Skin of body (tissue), 2 donors: Measurements from ENCODE around the gene C6orf141. TPM values are rescaled to one million over a fixed set of nuclear protein-coding genes. Genes with fewer than 3 reads are reported as not detected.

Experiments used
- DNase-seq: peaks from one replicate; lab custom pipeline; 2025; lab: John Stamatoyannopoulos, UW
- total RNA-seq: library from RNA; depleted of rRNA; stranded (reverse); fragments of >200 nt; gene quantifications from one replicate; pipeline ENCODE4 v1.2.3, GENCODE V29; 2014

Gene C6orf141
- total RNA-seq, 1 donor from 2014 or later = 7.5 TPM

- no peak for DNase-seq
These were observed 11.4 kb upstream of the C6orf141 start for GRCh38 chr6:49539102-49539501.

GRCh38 chr6:49540614-49541013, 9.9 kb upstream of the C6orf141 start:
- no peak for DNase-seq

DNA sequence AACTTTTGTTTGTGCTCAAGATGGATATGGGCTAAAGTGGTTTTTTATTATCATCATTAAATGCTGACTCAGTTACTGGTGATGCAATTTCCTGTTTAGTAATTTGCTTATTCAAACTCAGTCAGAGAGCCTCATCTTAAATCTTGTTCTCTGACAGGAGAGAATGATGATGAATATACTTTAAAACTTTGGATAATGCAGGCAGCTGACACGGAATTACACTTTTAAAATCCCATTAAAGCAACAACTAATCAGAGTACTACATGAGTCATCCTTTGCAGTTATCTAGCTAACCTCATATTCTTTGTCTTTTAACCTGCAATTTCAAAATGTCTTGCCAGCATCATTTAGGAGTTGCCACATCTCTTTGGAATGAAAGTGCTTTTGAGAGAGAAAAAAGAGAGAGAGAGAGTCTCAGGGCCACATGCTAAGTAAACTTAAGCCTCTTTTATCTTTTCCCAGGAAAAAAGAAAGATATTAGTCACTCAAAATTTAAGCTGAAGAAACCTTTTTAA, 9.2 kb upstream of the C6orf141 start:
- DNase-seq = no peak

GRCh38 chr6:49541936-49542335, 8.5 kb upstream of the C6orf141 start:
- DNase-seq = no peak

- DNase-seq = no peak
These were observed 7.2 kb upstream of the C6orf141 start for GRCh38 chr6:49543087-49543858.

GRCh38 chr6:49546331-49546730, 4.1 kb upstream of the C6orf141 start:
- no peak for DNase-seq

DNA sequence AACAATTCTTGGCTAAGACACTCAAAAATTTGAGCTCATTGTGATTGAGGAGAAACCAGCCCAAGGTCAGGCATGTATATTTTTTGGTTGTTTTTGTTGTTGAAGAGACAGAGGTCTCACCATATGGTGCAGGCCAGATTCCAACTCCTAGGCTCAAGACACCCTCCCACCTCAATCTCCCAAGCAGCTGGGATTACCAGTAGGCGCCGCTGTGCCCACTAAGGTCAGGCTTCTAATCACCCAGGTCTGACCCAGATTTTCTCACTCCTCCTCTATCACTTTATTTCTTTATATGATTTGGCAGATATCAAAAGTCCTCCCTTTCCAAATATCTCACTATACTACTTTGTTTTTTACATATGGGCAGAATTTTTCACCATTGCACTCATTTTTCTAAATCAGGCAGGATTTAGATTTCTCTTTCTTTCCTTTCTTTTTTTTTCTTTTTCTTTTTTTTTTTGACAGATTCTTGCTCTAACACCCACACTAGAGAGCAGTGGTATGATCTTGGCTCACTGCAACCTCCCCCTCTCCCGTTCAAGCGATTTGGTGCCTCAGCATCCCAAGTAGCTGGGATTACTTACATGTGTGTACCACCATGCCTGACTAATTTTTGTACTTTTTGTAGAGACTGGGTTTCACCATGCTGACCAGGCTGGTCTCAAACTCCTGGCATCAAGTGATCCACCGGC, 1.7 kb upstream of the C6orf141 start:
- no peak for DNase-seq

DNA sequence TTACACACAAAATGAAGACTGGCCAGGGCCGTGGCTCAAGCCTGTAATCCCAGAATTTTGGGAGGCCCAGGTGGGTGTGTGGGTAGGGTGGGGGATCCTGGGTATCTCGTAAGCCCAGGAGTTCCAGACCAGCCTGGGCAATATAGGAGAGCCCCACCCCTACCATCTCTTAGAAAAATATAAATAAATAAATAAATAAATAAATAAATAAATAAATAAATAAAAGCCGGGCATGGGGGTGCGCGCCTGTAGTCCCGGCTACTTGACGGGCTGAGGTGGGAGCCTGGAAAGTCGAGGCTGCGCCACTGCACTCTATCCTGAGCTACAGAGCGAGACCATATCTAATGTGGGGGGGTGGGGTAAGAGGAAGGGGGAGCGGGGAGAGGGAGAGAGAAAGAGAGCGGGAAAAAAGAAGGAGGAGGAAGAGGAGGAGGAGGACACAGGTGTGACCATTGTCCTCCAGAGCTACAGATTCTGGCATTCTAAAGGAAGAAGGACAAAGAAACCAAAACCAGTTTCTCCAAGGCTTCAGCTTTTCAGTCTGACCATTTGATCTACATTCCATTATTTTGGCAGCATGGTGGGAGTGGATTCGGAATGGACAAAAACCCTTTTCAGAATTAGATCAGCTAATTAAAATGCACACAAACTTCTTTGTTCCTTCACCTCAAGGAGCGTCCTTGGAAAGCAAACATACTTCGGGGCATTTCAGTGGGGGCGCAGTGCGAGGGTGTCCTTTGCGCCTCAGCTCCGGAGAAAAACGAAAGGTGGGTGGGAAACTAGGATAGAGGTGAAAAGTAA, 577 bp upstream of the C6orf141 start:
- DNase-seq = no peak

DNA sequence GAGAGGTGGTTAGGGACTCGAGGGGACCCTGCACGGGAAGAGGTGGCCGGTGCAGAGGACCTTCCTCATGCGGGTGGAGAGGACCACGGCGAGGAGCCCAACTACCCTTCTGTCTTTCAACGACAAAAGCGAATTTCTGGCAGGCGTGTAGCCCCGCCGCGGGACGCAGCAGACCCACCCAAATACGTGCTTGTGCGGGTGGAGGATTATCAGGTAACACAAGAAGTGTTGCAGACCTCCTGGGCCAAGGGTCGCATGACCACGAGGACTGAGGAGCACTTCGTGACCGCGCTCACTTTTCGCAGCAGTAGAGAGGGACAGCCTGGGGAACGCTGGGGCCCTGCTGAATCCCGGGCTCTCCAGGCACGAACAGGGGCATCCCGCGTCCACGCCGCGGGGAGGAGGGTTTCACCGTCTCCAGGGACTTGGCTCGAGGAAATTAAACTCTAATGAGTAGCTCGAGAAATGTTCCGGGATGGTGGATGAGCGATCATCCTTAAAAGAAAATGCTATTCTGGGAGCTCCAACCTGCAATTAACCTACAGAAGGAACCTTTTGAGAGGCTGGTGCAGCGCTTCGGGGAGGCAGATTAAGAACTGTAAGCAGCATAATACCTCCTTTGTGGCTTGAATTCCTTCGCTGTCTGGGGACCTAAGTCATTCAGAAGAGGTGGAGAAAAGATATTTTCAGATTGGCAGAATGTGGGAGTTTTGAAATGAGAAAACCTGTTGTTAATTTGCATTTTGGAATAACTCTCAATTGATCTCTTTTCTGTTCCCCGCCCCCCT, 804 bp downstream of the C6orf141 start:
- no peak for DNase-seq

GRCh38 chr6:49551866-49552129, 1.3 kb downstream of the C6orf141 start:
- no peak for DNase-seq

- DNase-seq = no peak
These were observed 2.1 kb downstream of the C6orf141 start for GRCh38 chr6:49552596-49552995.

DNA sequence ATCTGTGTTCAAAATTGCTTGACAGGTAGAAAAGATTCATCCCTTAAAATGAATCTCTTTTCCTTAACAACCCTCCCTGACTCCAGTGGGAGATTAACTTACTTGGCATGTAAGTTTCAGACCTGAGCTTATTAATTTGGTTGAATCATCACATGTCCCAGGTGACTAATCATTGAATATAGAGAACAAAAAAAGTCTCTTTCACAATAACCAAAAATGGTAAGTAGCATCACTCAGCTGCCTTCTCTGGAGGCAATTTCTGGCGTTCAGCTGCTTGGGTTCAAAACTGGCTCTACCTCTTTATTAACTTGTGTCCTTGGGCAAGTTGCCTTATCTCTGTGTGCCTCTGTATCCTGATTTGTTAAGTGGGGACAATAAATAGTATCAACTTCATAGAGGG, 2.9 kb downstream of the C6orf141 start:
- no peak for DNase-seq

DNA sequence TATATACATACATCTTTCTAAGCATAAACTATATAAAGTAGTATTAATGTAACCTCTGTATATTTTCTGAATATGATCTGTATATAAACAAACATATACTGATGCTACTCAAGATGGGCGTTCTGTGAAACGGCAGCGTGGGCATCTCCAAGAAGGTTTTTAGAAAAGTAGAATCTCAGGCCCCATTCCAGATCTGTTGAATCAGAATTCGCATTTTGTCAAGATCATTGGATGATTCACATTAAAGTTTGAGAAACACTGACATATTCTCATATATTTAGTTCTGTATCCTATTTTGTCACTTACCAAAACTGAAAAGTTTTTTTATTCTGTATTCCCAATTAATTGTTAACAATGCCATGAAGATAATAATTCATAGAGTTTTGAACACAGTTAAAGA, 5.5 kb downstream of the C6orf141 start:
- DNase-seq = no peak

GRCh38 chr6:49556429-49556837, 6.0 kb downstream of the C6orf141 start:
- DNase-seq = no peak

DNA sequence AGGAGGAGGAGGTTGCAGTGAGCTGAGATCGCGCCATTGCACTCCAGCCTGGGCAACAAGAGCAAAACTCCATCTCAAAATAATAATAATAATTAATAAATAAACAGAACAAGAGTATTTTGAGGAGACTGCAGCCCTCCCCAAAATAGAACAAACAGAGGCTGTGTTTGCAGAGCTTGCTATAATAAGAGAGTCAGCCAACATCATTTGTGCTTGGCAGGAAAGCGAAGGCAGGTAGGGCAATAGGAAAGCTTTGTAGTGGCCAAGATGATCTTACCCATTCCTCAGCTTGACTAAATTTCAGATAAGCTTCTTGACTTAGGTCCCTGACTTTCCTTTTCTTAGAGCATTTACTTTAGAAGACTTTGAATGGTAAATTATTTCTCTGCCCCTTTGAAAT, 6.7 kb downstream of the C6orf141 start:
- no peak for DNase-seq

DNA sequence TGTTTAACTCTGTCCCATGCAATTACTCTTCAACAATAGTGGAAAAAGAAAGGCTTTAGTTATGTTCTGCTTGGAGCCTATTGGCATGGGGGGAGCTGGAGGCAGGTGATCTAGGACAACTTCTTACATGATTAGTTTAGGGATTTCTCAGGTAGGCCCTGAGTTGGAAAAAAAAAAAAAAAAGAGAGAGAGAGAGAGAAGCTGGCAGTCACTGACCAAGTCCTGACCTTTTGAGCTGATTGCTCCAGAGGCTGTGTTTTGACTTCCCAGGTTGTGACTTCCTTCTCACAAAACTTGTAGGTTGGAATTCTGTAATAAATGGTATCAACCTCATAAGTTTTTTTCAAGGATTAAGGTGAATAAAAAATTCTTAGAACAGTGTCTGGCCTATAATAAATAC, 7.8 kb downstream of the C6orf141 start:
- DNase-seq = no peak

DNA sequence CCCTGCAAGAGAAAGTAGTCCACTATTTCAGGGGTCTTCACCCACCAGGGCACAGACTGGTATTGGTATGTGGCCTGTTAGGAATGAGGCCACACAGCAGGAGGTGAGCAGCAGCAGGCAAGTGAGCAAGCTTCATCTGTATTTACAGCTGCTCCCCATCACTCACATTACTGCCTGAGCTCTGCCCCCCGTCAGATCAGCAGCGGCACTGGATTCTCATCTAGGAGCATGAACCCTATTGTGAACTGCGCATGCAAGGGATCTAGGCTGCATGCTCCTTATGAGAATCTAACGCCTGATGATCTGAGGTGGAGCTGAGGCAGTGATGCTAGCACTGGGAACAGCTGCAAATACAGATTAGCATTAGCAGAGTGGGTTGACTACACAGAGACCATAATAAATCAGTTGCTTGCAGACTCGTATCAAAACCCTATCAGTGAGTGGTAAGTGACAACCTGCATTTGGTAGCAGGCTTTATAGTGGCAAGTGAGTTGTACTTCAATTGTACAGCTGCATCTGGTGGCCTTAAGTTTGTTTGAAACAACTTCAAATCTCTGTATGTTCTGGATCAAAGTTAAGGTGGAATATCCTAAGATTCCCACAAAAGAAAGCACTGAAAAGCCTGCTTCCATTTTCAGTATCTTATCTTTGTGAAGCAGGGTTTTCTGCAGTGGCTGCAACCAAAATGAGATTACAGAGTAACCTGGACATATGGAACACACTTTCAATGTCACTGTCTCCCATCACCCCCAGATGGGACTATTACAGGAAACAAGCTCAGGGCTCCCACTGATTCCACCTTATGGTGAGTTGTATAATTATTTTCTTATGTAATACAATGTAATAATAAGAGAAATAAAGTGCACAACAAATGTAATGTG, 12.8 kb downstream of the C6orf141 start:
- DNase-seq = no peak

DNA sequence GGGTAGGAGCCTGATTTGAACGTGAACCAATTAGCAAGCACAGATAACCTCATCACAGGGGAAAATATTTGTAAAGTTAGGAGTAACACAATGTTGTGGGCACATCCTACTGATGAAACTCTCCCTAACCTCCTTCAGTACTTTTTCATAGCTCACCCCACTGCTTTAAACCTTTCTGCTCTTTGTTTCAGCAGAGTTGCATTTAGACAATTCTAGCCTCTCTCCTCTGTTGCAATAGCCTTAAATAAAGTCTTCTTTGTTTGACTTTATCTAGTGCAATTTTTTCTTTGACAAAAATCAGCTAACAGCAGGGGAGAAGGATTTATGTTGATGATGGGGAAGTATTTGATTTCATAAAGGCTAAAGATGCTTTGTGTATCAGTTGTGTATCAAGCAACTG, 14.1 kb downstream of the C6orf141 start:
- no peak for DNase-seq

DNA sequence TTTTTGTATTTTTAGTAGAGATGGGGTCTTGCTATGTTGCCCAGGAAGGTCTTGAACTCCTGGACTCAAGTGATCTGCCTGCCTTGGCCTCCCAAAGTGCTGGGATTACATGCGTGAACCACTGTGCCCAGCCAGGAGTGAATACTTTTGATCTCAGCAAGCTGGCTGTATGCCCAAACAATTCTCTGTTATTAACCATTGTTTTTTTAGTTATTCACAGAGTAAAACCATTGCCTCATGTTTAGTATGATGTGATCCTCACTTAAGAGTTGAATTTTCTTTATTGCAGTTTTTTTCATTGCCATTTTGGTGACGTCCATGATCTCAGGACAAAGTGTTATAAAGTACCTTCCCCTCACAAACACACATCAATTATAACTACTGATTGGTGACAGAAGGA, 14.8 kb downstream of the C6orf141 start:
- DNase-seq = no peak

DNA sequence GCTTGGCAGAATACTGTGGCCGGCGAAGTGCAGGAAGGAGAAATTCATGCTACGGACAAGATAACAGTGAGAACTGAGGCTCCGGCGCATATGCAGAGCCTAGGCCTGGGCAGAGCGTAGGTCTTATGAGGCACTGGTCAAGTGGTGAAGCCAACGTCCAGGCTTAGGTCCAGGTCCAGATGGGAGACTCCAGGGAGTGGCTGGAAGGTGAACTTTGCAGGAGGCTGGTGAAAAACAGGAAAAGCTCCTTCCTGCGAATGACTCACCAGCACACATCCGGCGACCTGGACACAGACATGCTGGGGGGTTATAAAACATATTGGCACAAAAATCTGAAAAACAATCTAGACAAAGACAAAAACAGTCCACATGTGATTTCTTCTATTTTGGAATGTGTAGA, 15.4 kb downstream of the C6orf141 start:
- DNase-seq = no peak
